ENCODE measurements around the gene VAMP5.

GRCh38 chr2:85577386-85578242, 6.6 kb upstream of the VAMP5 start, which contains the start of gene VAMP8:
- TF ChIP-seq CTCF (IDR thresholded peaks at IDR 0.05) (no peak), EZH2 (IDR thresholded peaks at IDR 0.05; ENCODE audit: borderline replicate concordance, insufficient read depth, low read depth, low read length, poor library complexity, severe bottlenecking) (no peak)

Data from B cell (primary cell).